HEK293T (cell line): Measurements from ENCODE around the gene PACRG.

Experiments
- CTCF ChIA-PET: fragments of 350-600 bp; formaldehyde crosslinking; extraction: SDS; loops from one replicate; lab custom pipeline; 2021; ENCODE audit warnings: antibody characterized with exemption, inconsistent platforms; lab: Yijun Ruan, JAX
- POLR2A ChIA-PET: fragments of 350-600 bp; formaldehyde crosslinking; extraction: SDS; loops from one replicate; lab custom pipeline; 2020; ENCODE audit warnings: antibody characterized with exemption, inconsistent platforms; lab: Yijun Ruan, JAX
- DNase-seq: peaks from one replicate; pipeline ENCODE4 v3.0.0; 2012; ENCODE audit warnings: mixed read lengths; ENCODE audit errors: extremely low spot score
- ARNT ChIP-seq: fragments of 450-650 bp; IDR thresholded peaks from 2 replicates; pipeline ENCODE4 v1.6.1; 2017; ENCODE audit warnings: mild to moderate bottlenecking
- BHLHE40 ChIP-seq: fragments of 450-650 bp; IDR thresholded peaks from 2 replicates; pipeline ENCODE4 v1.6.1; 2016; ENCODE audit warnings: mild to moderate bottlenecking, moderate library complexity, borderline replicate concordance
- CTBP1 ChIP-seq: fragments of 450-650 bp; IDR thresholded peaks from 2 replicates; pipeline ENCODE4 v1.6.1; 2016; ENCODE audit warnings: borderline replicate concordance
- ELF4 ChIP-seq: fragments of 450-650 bp; IDR thresholded peaks from 2 replicates; pipeline ENCODE4 v1.6.1; 2017; ENCODE audit warnings: antibody characterized with exemption
- FOXA1 ChIP-seq: fragments of 450-650 bp; IDR thresholded peaks from 2 replicates; pipeline ENCODE4 v1.6.1; 2016; ENCODE audit warnings: mild to moderate bottlenecking
- FOXK2 ChIP-seq: fragments of 450-650 bp; IDR thresholded peaks from 2 replicates; pipeline ENCODE4 v1.6.1; 2016; ENCODE audit warnings: mild to moderate bottlenecking
- FOXM1 ChIP-seq: fragments of 450-650 bp; IDR thresholded peaks from 2 replicates; pipeline ENCODE4 v1.6.1; 2017; ENCODE audit warnings: mild to moderate bottlenecking, borderline replicate concordance
- HDGF ChIP-seq: fragments of 450-650 bp; IDR thresholded peaks from 2 replicates; pipeline ENCODE4 v1.6.1; 2017; ENCODE audit warnings: antibody characterized with exemption, borderline replicate concordance
- L3MBTL2 ChIP-seq: fragments of 450-650 bp; conservative IDR thresholded peaks from 2 replicates; pipeline ENCODE4 v1.6.1; 2016; ENCODE audit warnings: mild to moderate bottlenecking
- LEF1 ChIP-seq: fragments of 450-650 bp; IDR thresholded peaks from 2 replicates; pipeline ENCODE4 v1.6.1; 2017; ENCODE audit warnings: mild to moderate bottlenecking, borderline replicate concordance
- NFRKB ChIP-seq: fragments of 450-650 bp; IDR thresholded peaks from 2 replicates; pipeline ENCODE4 v1.6.1; 2016; ENCODE audit warnings: mild to moderate bottlenecking, moderate library complexity
- PKNOX1 ChIP-seq: fragments of 450-650 bp; IDR thresholded peaks from 2 replicates; pipeline ENCODE4 v1.6.1; 2016
- SP1 ChIP-seq: fragments of 450-650 bp; IDR thresholded peaks from 2 replicates; pipeline ENCODE4 v1.6.1; 2017
- SUZ12 ChIP-seq: fragments of 450-650 bp; IDR thresholded peaks from 2 replicates; pipeline ENCODE4 v1.6.1; 2016; ENCODE audit warnings: mild to moderate bottlenecking
- TARDBP ChIP-seq: fragments of 450-650 bp; IDR thresholded peaks from 2 replicates; pipeline ENCODE4 v1.6.1; 2016
- ZNF384 ChIP-seq: fragments of 450-650 bp; IDR thresholded peaks from 2 replicates; pipeline ENCODE4 v1.6.1; 2016

PACRG gene

GRCh38 chr6:163080228-163080627 is 352.5 kb downstream of the PACRG start:
- ChIA-PET CTCF (no interaction called here), POLR2A (no interaction called here)
- DNase-seq: no peak
- TF ChIP-seq HDGF (no peak), ZNF384 (no peak), ARNT (no peak), NFRKB (no peak), PKNOX1 (no peak), FOXK2 (no peak), FOXM1 (no peak), SP1 (no peak), ELF4 (no peak), LEF1 (no peak), SUZ12 (no peak), CTBP1 (no peak), L3MBTL2 (no peak), FOXA1 (no peak), BHLHE40 (no peak), TARDBP (no peak)

GRCh38 chr6:163083141-163083540 is 355.4 kb downstream of the PACRG start:
- POLR2A ChIA-PET: no interaction called here
- CTCF ChIA-PET: no interaction called here
- TF ChIP-seq TARDBP: no peak
- TF ChIP-seq L3MBTL2: no peak
- TF ChIP-seq ELF4: no peak
- no peak for TF ChIP-seq HDGF
- no peak for TF ChIP-seq PKNOX1
- no peak for TF ChIP-seq BHLHE40
- no peak for TF ChIP-seq SUZ12
- no peak for TF ChIP-seq NFRKB
- TF ChIP-seq SP1: no peak
- TF ChIP-seq ARNT: no peak
- no peak for TF ChIP-seq FOXA1
- no peak for TF ChIP-seq FOXK2
- TF ChIP-seq ZNF384: no peak
- no peak for DNase-seq

DNA sequence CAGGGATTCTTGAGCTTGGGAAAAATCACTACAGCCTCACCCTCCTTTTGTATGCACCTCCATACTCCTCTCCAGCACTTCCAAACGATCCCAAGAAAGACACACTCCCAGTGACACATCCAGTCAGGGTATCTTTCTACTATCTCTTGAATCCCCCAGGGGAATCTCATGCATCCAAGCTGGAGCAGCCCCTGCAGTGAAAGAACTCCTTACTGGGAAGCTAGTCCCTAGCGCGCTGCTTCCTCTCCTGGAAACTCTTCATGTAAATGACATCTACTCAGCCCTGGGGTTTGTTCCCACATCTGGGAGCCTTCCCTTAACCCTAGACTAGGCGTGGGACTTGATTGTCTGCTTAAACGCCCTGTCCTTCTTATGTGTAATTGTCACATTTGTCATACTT is 357.7 kb downstream of the PACRG start:
- CTCF ChIA-PET: no interaction called here
- TF ChIP-seq ARNT (no peak), NFRKB (no peak)
- DNase-seq: no peak
- POLR2A ChIA-PET: no interaction called here

DNA sequence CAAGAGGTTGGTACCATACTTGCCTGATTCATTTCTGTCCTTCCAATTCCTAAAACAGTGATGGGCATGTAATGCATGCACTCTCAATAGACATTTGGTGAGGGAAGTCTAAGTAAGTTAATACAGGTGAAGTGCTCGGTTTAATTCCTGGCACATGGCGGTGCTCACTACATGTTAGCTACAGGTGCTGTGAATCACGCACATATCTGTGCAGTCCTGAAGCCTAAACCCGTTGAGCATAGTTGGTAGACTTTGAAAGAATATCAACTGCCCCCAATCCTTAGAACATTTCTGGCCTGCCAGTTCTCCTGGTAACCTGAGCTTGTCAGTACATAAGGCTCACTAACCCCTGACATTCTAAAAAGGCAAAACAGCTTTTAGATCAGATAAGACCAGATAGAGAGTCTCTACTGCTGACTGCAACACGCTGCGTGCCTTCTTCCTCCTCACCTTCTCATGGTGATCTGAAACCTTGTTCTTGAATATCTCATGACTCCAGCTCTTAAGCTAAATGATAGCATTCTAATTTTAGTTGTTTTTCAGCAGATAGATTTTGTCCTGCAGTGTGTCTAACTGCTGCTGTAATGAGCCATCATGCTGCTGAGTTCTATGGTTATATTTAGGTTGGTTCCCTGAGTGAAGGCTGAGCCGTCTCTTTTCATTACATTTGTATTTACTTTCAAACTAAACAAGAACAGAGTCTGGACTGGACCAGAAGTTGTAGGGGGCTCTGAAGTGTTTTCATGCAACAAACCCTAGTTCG is 358.3 kb downstream of the PACRG start:
- TF ChIP-seq PKNOX1 (no peak), FOXA1 (no peak), LEF1 (no peak), ZNF384 (no peak)
- DNase-seq: no peak
- ChIA-PET CTCF (no interaction called here), POLR2A (no interaction called here)

DNA sequence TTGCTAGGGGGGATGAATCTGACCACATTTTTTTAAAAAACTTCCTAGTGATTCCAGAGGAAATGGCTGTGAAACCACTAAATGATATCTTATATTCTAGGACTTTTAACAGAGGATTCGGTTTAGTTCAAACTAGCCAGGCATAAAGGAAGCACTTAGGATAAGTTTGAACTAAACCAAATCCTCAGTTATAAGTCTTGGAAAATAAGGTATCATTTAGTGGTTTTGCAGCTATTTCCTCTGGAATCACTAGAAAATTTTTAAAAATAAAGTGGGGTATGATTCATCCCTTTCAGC is 358.8 kb downstream of the PACRG start:
- ChIA-PET CTCF (no interaction called here), POLR2A (no interaction called here)
- DNase-seq: no peak

GRCh38 chr6:163087981-163088380 is 360.2 kb downstream of the PACRG start:
- CTCF ChIA-PET: no interaction called here
- POLR2A ChIA-PET: no interaction called here
- TF ChIP-seq ZNF384 (no peak), FOXM1 (no peak)
- DNase-seq: no peak

More for the DNA sequence above, 358.8 kb downstream of the PACRG start:
- TF ChIP-seq HDGF: no peak
- no peak for TF ChIP-seq FOXK2
- TF ChIP-seq CTBP1: no peak

GRCh38 chr6:163092876-163093275 is 365.1 kb downstream of the PACRG start:
- ChIA-PET POLR2A (no interaction called here), CTCF (no interaction called here)
- DNase-seq: no peak
- TF ChIP-seq TARDBP: no peak
- TF ChIP-seq FOXM1: no peak
- no peak for TF ChIP-seq FOXA1
- no peak for TF ChIP-seq L3MBTL2
- no peak for TF ChIP-seq NFRKB
- TF ChIP-seq LEF1: no peak
- no peak for TF ChIP-seq BHLHE40
- TF ChIP-seq FOXK2: no peak
- no peak for TF ChIP-seq SP1
- TF ChIP-seq SUZ12: no peak
- no peak for TF ChIP-seq ZNF384
- TF ChIP-seq ELF4: no peak
- TF ChIP-seq CTBP1: no peak
- no peak for TF ChIP-seq PKNOX1
- no peak for TF ChIP-seq HDGF
